CD4-positive, alpha-beta T cell (primary cell): ENCODE results near the gene STARD3. TPM values are rescaled to one million over a fixed set of nuclear protein-coding genes. Genes with fewer than 3 reads are reported as not detected.

Experiments
- ATAC-seq: fragments of 200-7000 bp; cut with Tn5 transposase; one replicate; pipeline ENCODE4 v1.10.0; 2022; ENCODE audit warnings: mild to moderate bottlenecking; ENCODE audit not compliant: poor library complexity
- CTCF ChIA-PET: fragments of 350-600 bp; sonication (Branson Sonifier 250); formaldehyde crosslinking; loops from one replicate; lab custom pipeline; 2021; ENCODE audit warnings: antibody characterized with exemption, inconsistent platforms; lab: Charles Lee
- POLR2A ChIA-PET: fragments of 350-600 bp; sonication (Branson Sonifier 250); formaldehyde crosslinking; loops from one replicate; lab custom pipeline; 2021; ENCODE audit warnings: antibody characterized with exemption, inconsistent platforms; lab: Charles Lee
- DNase-seq, 14 experiments: peaks; one replicate each; pipeline ENCODE4 v3.0.0-alpha.2; 2013 to 2020; ENCODE audit warnings: mixed read lengths in 2 of 14
- H3K27ac ChIP-seq, 2 donors: one replicate each; pipeline versions ENCODE4 v1.5.1 to v1.7.0; 2013; ENCODE audit warnings: low read length in 2 of 2, low read depth in 1 of 2, mild to moderate bottlenecking in 1 of 2
- H3K27me3 ChIP-seq, 2 experiments: 1 replicate in 1 of 2; 2 replicates in 1 of 2; pipeline versions ENCODE4 v1.6.1 to v1.7.0; 2013; ENCODE audit warnings: low read length in 2 of 2, control low read depth in 1 of 2, mild to moderate bottlenecking in 1 of 2, moderate library complexity in 1 of 2; ENCODE audit not compliant: insufficient read depth in 2 of 2, control insufficient read depth in 1 of 2
- H3K36me3 ChIP-seq: one replicate; pipeline ENCODE4 v1.6.1; 2013; ENCODE audit warnings: low read length, control low read depth; ENCODE audit not compliant: insufficient read depth
- H3K4me1 ChIP-seq: one replicate; pipeline ENCODE4 v1.6.1; 2013; ENCODE audit warnings: low read length, control low read depth; ENCODE audit not compliant: insufficient read depth
- H3K4me3 ChIP-seq: one replicate; pipeline ENCODE4 v1.5.1; 2013; ENCODE audit warnings: mild to moderate bottlenecking, low read length, moderate library complexity
- H3K9me3 ChIP-seq, 2 experiments: 1 replicate in 1 of 2; 2 replicates in 1 of 2; pipeline versions ENCODE4 v1.6.1 to v1.7.0; 2013; ENCODE audit warnings: low read length in 2 of 2, mild to moderate bottlenecking in 2 of 2, control low read depth in 1 of 2, moderate library complexity in 1 of 2; ENCODE audit not compliant: control insufficient read depth in 1 of 2, insufficient read depth in 1 of 2
- H3K27ac Mint-ChIP-seq: one replicate; pipeline ENCODE4 v1.8.0; 2020; ENCODE audit warnings: mixed read lengths
- H3K27me3 Mint-ChIP-seq: one replicate; pipeline ENCODE4 v1.8.0; 2021; ENCODE audit warnings: mixed read lengths
- H3K36me3 Mint-ChIP-seq: one replicate; pipeline ENCODE4 v1.8.0; 2021; ENCODE audit warnings: low read depth, mixed read lengths
- H3K4me1 Mint-ChIP-seq: one replicate; pipeline ENCODE4 v1.8.0; 2021; ENCODE audit warnings: low read depth, mixed read lengths
- H3K4me3 Mint-ChIP-seq: one replicate; pipeline ENCODE4 v1.8.0; 2020; ENCODE audit warnings: mild to moderate bottlenecking, mixed read lengths
- H3K9me3 Mint-ChIP-seq: one replicate; pipeline ENCODE4 v1.8.0; 2020; ENCODE audit warnings: mixed read lengths
- CTCF ChIP-seq: fragments of 200-600 bp; IDR thresholded peaks from one replicate; pipeline ENCODE4 v1.8.0; 2022; ENCODE audit warnings: antibody characterized with exemption, mild to moderate bottlenecking
- intact Hi-C, 2 experiments: fragments of 100-400 bp; cut with DNase I in 1 of 2; cut with micrococcal nuclease in 1 of 2; formaldehyde crosslinking; loops; one replicate each; pipeline versions ENCODE4 v1.15.1 to v1.9.0; 2023 to 2025; cut with DNase I, micrococcal nuclease
- total RNA-seq, 174 experiments: library from RNA in 2 of 174; stranded (reverse) in 2 of 174; gene quantifications; one replicate each; pipeline ENCODE4 v1.2.3 and lab custom pipeline; 2021 to 2026

Gene STARD3
- total RNA-seq, 2 experiments from 2014 or later: 96.5 to 99.9 TPM

GRCh38 chr17:39600288-39600996 lies 36.5 kb upstream of the STARD3 start:
- ChIA-PET POLR2A (no interaction called here), CTCF (interaction anchor here (1.6 to 1.7 kb wide), 2 partner anchors 22 to 68 kb away, joined by 3 to 9 read pairs; partner anchors contain the start of gene PNMT)
- no peaks in the 10 kb centered on the region for H3K36me3 Mint-ChIP-seq
- no peaks in the 10 kb centered on the region for H3K36me3 ChIP-seq
- peaks cover 30% of the 10 kb centered on the region for H3K4me1 Mint-ChIP-seq
- no peaks in the 10 kb centered on the region for H3K9me3 Mint-ChIP-seq
- H3K9me3 ChIP-seq: peaks cover 0 to 28% of the 10 kb centered on the region in 2 experiments
- peaks cover 90 to 99% of the 10 kb centered on the region in 2 experiments for H3K27me3 ChIP-seq
- H3K27me3 Mint-ChIP-seq: peaks cover 93% of the 10 kb centered on the region
- TF ChIP-seq CTCF: no peak
- H3K27ac Mint-ChIP-seq: no peak overlapping the region
- DNase-seq: peak in 1 of 14 experiments; percentile 16
- no peak overlapping the region for H3K4me3 ChIP-seq
- H3K27ac ChIP-seq: no peak overlapping the region
- intact Hi-C loops: no loop called here
- no peak overlapping the region for H3K4me3 Mint-ChIP-seq
- peaks cover 61% of the 10 kb centered on the region for H3K4me1 ChIP-seq
- ATAC-seq: no peak

GRCh38 chr17:39600997-39601597 lies 35.8 kb upstream of the STARD3 start:
- no peak overlapping the region for H3K4me3 ChIP-seq
- peaks cover 66% of the 10 kb centered on the region for H3K4me1 ChIP-seq
- H3K27me3 ChIP-seq: peaks cover 89 to 98% of the 10 kb centered on the region in 2 experiments
- no peaks in the 10 kb centered on the region for H3K36me3 ChIP-seq
- Mint-ChIP-seq H3K36me3 (no peaks in the 10 kb centered on the region), H3K4me3 (no peak overlapping the region), H3K9me3 (no peaks in the 10 kb centered on the region), H3K27me3 (peaks cover 91% of the 10 kb centered on the region), H3K27ac (no peak overlapping the region), H3K4me1 (peaks cover 28% of the 10 kb centered on the region)
- intact Hi-C loops: no loop called here
- DNase-seq (peak in 1 of 14 experiments; percentile 10), ATAC-seq (no peak)
- H3K9me3 ChIP-seq: peaks cover 0 to 25% of the 10 kb centered on the region in 2 experiments
- no peak overlapping the region for H3K27ac ChIP-seq
- TF ChIP-seq CTCF: no peak
- CTCF ChIA-PET: interaction anchor here (0.6 to 1.7 kb wide), 2 partner anchors 21 to 314 kb away, joined by 3 to 9 read pairs; no protein-coding TSS in a partner anchor
- POLR2A ChIA-PET: no interaction called here

- Mint-ChIP-seq H3K4me3 (no peak overlapping the region), H3K4me1 (peaks cover 27% of the 10 kb centered on the region), H3K27ac (no peak overlapping the region), H3K36me3 (no peaks in the 10 kb centered on the region), H3K9me3 (no peaks in the 10 kb centered on the region), H3K27me3 (peaks cover 88% of the 10 kb centered on the region)
- no peak for TF ChIP-seq CTCF
- intact Hi-C loops: no loop called here
- peaks cover 71% of the 10 kb centered on the region for H3K4me1 ChIP-seq
- no peak overlapping the region for H3K4me3 ChIP-seq
- DNase-seq: no peak
- H3K27me3 ChIP-seq: peaks cover 85 to 99% of the 10 kb centered on the region in 2 experiments
- ATAC-seq: no peak
- no peaks in the 10 kb centered on the region for H3K36me3 ChIP-seq
- CTCF ChIA-PET: interaction anchor here (0.6 to 1.7 kb wide), 3 partner anchors 20 to 313 kb away, joined by 3 to 9 read pairs (median 3); no protein-coding TSS in a partner anchor
- H3K9me3 ChIP-seq: peaks cover 0 to 25% of the 10 kb centered on the region in 2 experiments
- POLR2A ChIA-PET: no interaction called here
- H3K27ac ChIP-seq: no peak overlapping the region
Measured at GRCh38 chr17:39601758-39602532, 35.0 kb upstream of the STARD3 start.
